ENCODE data around the gene DEUP1. TPM values are rescaled to one million over a fixed set of nuclear protein-coding genes. Genes with fewer than 3 reads are reported as not detected.

The DEUP1 gene
- total RNA-seq, 1 experiment from 2014 or later = not detected

GRCh38 chr11:93320230-93320629, 10.3 kb upstream of the DEUP1 start:
- no peaks in the 10 kb centered on the region; a peak in 1 of 4 replicates for H3K9me3 ChIP-seq (ENCODE audit: control insufficient read depth in 1 of 2, insufficient read depth in 1 of 2, low read depth in 1 of 2, low read length in 2 of 2)
- intact Hi-C loops (cut with micrococcal nuclease) = no loop called here
- no peak overlapping the region for H2AFZ ChIP-seq (ENCODE audit: low read depth, low read length, poor library complexity, severe bottlenecking)
- no TSS peak for BruUV-seq (replicated peaks)
- no peaks in the 10 kb centered on the region for H3K36me3 ChIP-seq (ENCODE audit: control insufficient read depth in 1 of 2, insufficient read depth in 2 of 2, low read length in 2 of 2)
- DNase-seq (ENCODE audit: low read depth, low spot score) = no peak
- H4K20me1 ChIP-seq (ENCODE audit: insufficient read depth) = no peaks in the 10 kb centered on the region
- H3K4me3 ChIP-seq (replicated peaks in 1 of 2; ENCODE audit: low read depth in 1 of 2, low read length in 2 of 2) = no peak overlapping the region
- no peak overlapping the region for H3K9ac ChIP-seq (ENCODE audit: low read length)
- CTCF ChIA-PET = no interaction called here
- H3K9me2 ChIP-seq (ENCODE audit: insufficient read depth) = no peaks in the 10 kb centered on the region
- no peak for ATAC-seq
- RAD21 ChIA-PET (ENCODE audit: low non-redundant PET in 1 of 2, low total read pairs in 2 of 2, uncharacterized antibody in 2 of 2, unreplicated experiment in 2 of 2) = no interaction called here
- no peak overlapping the region for H3K4me2 ChIP-seq (ENCODE audit: low read length)
- H3K4me1 ChIP-seq (ENCODE audit: control insufficient read depth in 1 of 2, insufficient read depth in 2 of 2, low read length in 2 of 2) = no peaks in the 10 kb centered on the region
- no peaks in the 10 kb centered on the region for H3K79me2 ChIP-seq (ENCODE audit: insufficient read depth, low read length)
- no peak for TF ChIP-seq FOSL1 (IDR thresholded peaks at IDR 0.05; ENCODE audit: low read depth)
- TF ChIP-seq POLR2A (IDR thresholded peaks at IDR 0.05; ENCODE audit: borderline replicate concordance, extremely low read depth, insufficient read depth, insufficient read length) = no peak
- no peak for TF ChIP-seq EGR1 (IDR thresholded peaks at IDR 0.05; ENCODE audit: low read depth)
- TF ChIP-seq RAD21 (IDR thresholded peaks at IDR 0.05; ENCODE audit: low read depth) = no peak
- no peak for TF ChIP-seq YY1 (IDR thresholded peaks at IDR 0.05; ENCODE audit: extremely low read depth, insufficient replicate concordance, low read depth, low read length)
- no peak for TF ChIP-seq ELF1 (IDR thresholded peaks at IDR 0.05; ENCODE audit: borderline replicate concordance, low read depth)
- no peak for TF ChIP-seq SRF (IDR thresholded peaks at IDR 0.05; ENCODE audit: low read depth)
- no peaks in the 10 kb centered on the region for H3K27me3 ChIP-seq (ENCODE audit: insufficient read depth, low read length)
- H3K27ac ChIP-seq (ENCODE audit: low read depth, low read length) = no peak overlapping the region
- POLR2A ChIA-PET = no interaction called here

DNA sequence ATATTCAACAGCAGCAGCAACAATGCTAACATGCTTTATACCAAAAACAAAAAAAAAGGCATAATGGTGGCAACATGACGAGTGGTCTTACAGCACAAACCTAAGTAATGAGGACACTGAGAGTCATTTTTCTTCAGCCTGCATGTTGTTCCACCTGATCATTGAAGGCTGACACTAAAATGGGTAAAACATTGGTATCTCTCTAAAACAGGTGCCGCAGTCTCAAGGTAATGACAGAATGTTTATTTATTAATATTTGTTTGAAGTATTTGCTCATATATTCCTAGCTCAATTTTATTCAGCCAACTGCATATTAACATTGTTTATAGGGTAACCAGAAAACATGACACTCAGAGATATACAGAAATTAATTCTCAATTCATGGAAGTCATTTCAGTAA, 8.3 kb upstream of the DEUP1 start:
- no peaks in the 10 kb centered on the region for H3K27me3 ChIP-seq (ENCODE audit: insufficient read depth, low read length)
- DNase-seq (ENCODE audit: low read depth, low spot score) = no peak
- TF ChIP-seq EGR1 (IDR thresholded peaks at IDR 0.05; ENCODE audit: low read depth) (no peak), SP1 (IDR thresholded peaks at IDR 0.05; ENCODE audit: low read depth) (no peak), ZFX (IDR thresholded peaks at IDR 0.05) (no peak), POLR2A (IDR thresholded peaks at IDR 0.05; ENCODE audit: borderline replicate concordance, extremely low read depth, insufficient read depth, insufficient read length) (no peak), RAD21 (IDR thresholded peaks at IDR 0.05; ENCODE audit: low read depth) (no peak), EZH2 (IDR thresholded peaks at IDR 0.05) (no peak), ELF1 (IDR thresholded peaks at IDR 0.05; ENCODE audit: borderline replicate concordance, low read depth) (no peak), REST (IDR thresholded peaks at IDR 0.05; ENCODE audit: low read depth) (no peak), FOSL1 (IDR thresholded peaks at IDR 0.05; ENCODE audit: low read depth) (no peak), YY1 (IDR thresholded peaks at IDR 0.05; ENCODE audit: extremely low read depth, insufficient replicate concordance, low read depth, low read length) (no peak), EZH2phosphoT487 (IDR thresholded peaks at IDR 0.05; ENCODE audit: borderline replicate concordance) (no peak), ZNF274 (IDR thresholded peaks at IDR 0.05; ENCODE audit: low read depth, low read length) (no peak)
- TF ChIP-seq, protein P1, sequence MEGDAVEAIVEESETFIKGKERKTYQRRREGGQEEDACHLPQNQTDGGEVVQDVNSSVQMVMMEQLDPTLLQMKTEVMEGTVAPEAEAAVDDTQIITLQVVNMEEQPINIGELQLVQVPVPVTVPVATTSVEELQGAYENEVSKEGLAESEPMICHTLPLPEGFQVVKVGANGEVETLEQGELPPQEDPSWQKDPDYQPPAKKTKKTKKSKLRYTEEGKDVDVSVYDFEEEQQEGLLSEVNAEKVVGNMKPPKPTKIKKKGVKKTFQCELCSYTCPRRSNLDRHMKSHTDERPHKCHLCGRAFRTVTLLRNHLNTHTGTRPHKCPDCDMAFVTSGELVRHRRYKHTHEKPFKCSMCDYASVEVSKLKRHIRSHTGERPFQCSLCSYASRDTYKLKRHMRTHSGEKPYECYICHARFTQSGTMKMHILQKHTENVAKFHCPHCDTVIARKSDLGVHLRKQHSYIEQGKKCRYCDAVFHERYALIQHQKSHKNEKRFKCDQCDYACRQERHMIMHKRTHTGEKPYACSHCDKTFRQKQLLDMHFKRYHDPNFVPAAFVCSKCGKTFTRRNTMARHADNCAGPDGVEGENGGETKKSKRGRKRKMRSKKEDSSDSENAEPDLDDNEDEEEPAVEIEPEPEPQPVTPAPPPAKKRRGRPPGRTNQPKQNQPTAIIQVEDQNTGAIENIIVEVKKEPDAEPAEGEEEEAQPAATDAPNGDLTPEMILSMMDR (IDR thresholded peaks at IDR 0.05 in 2 of 3, conservative IDR thresholded peaks at IDR 0.05 in 1 of 3; ENCODE audit: borderline replicate concordance in 1 of 3, insufficient read depth in 1 of 3, low read depth in 2 of 3, low read length in 2 of 3) = no peak
- POLR2A ChIA-PET = no interaction called here
- no peaks in the 10 kb centered on the region for H3K9me2 ChIP-seq (ENCODE audit: insufficient read depth)
- no peak overlapping the region for H3K9ac ChIP-seq (ENCODE audit: low read length)
- no peaks in the 10 kb centered on the region for H4K20me1 ChIP-seq (ENCODE audit: insufficient read depth)
- no peak overlapping the region for H3K4me2 ChIP-seq (ENCODE audit: low read length)
- no peak for ATAC-seq
- H3K9me3 ChIP-seq (ENCODE audit: control insufficient read depth in 1 of 2, insufficient read depth in 1 of 2, low read depth in 1 of 2, low read length in 2 of 2) = no peaks in the 10 kb centered on the region
- BruUV-seq (replicated peaks) = no TSS peak
- CTCF ChIA-PET = no interaction called here
- H2AFZ ChIP-seq (ENCODE audit: low read depth, low read length, poor library complexity, severe bottlenecking) = no peak overlapping the region
- H3K27ac ChIP-seq (ENCODE audit: low read depth, low read length) = no peak overlapping the region
- H3K4me3 ChIP-seq (replicated peaks in 1 of 2; ENCODE audit: low read depth in 1 of 2, low read length in 2 of 2) = no peak overlapping the region
- RAD21 ChIA-PET (ENCODE audit: low non-redundant PET in 1 of 2, low total read pairs in 2 of 2, uncharacterized antibody in 2 of 2, unreplicated experiment in 2 of 2) = no interaction called here
- intact Hi-C loops (cut with micrococcal nuclease) = no loop called here
- H3K4me1 ChIP-seq (ENCODE audit: control insufficient read depth in 1 of 2, insufficient read depth in 2 of 2, low read length in 2 of 2) = no peaks in the 10 kb centered on the region
- H3K36me3 ChIP-seq (ENCODE audit: control insufficient read depth in 1 of 2, insufficient read depth in 2 of 2, low read length in 2 of 2) = no peaks in the 10 kb centered on the region
- no peaks in the 10 kb centered on the region for H3K79me2 ChIP-seq (ENCODE audit: insufficient read depth, low read length)
